DOHH2 (cell line): Measurements from ENCODE around the gene FMNL2.

Experiments
- EZH2phosphoT487 ChIP-seq: fragments of 200-600 bp; sonication (generic); IDR thresholded peaks from 2 replicates; pipeline ENCODE4 v1.6.1; 2017; ENCODE audit warnings: borderline replicate concordance, mild to moderate bottlenecking, antibody characterized with exemption, low read length, moderate library complexity, mixed read lengths
- TF ChIP-seq, protein P1 (sequence below): fragments of 200-600 bp; sonication (generic); IDR thresholded peaks from one replicate; pipeline ENCODE4 v1.5.1; 2014; ENCODE audit warnings: antibody characterized with exemption, mild to moderate bottlenecking, low read depth, low read length; ENCODE audit not compliant: poor library complexity, severe bottlenecking

DNA sequence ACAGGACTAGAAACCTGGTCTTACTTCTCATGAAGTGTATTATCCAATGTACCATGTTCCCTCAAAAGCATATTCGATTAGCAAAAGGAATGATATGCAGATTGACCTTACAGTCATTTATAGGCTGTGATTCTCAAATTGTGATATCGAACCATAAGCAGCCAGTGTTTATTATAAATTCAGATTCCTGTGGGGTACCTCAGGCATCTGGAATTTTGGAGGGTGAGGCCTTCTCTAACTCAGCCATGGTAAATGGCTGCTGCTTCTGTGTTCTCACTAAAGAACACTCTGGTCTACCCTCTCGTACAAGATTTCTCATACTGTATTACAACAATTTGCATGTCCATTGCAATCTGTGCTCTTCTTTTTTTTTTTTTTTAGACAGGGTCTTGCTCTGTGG, 297.8 kb downstream of the FMNL2 start:
- TF ChIP-seq, protein P1, sequence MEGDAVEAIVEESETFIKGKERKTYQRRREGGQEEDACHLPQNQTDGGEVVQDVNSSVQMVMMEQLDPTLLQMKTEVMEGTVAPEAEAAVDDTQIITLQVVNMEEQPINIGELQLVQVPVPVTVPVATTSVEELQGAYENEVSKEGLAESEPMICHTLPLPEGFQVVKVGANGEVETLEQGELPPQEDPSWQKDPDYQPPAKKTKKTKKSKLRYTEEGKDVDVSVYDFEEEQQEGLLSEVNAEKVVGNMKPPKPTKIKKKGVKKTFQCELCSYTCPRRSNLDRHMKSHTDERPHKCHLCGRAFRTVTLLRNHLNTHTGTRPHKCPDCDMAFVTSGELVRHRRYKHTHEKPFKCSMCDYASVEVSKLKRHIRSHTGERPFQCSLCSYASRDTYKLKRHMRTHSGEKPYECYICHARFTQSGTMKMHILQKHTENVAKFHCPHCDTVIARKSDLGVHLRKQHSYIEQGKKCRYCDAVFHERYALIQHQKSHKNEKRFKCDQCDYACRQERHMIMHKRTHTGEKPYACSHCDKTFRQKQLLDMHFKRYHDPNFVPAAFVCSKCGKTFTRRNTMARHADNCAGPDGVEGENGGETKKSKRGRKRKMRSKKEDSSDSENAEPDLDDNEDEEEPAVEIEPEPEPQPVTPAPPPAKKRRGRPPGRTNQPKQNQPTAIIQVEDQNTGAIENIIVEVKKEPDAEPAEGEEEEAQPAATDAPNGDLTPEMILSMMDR, result no peak
- TF ChIP-seq EZH2phosphoT487, result no peak
